Measurements from ENCODE around the gene WASF2.

DNA sequence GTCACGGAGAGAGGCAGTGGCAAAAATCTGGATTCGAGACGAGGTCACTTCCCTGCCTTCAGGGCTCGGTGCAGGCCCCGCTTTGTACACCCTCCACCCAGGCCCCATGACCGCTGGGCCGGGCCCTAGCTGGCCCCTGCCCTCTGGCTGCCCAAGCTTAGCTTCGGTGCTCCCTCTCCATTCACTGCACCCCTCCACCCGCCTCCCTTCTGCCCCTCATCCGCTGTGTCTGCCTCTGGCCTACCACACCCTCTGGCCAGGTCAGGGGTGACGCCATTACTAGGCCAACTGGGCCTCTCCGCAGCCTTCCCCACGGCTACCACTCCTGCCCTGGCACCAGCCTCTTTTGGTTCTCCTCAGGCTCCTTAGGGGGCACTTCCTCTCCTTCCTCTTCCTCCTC, 106.3 kb downstream of the WASF2 start:
- TF ChIP-seq GATA2 (IDR thresholded peaks at IDR 0.05; ENCODE audit: low read depth, low read length) (no peak), GATA3 (IDR thresholded peaks at IDR 0.05; ENCODE audit: low read depth, low read length) (no peak)
